OCI-LY1 (cell line): ENCODE results near the gene PREB.

ENCODE experiments used
- H2AFZ ChIP-seq: fragments of 200-600 bp; sonication (generic), shearing (Covaris generic); 2 replicates; pipeline ENCODE4 v1.6.0; 2014; ENCODE audit warnings: antibody characterized with exemption, mild to moderate bottlenecking, low read length
- H3F3A ChIP-seq: fragments of 200-600 bp; sonication (generic), shearing (Covaris generic); 2 replicates; pipeline ENCODE4 v1.6.0; 2014; ENCODE audit warnings: mild to moderate bottlenecking, antibody characterized with exemption, low read length, moderate library complexity; ENCODE audit not compliant: insufficient read depth
- H3K27ac ChIP-seq: fragments of 200-600 bp; sonication (generic); 2 replicates; pipeline ENCODE4 v1.5.1; 2014; ENCODE audit warnings: low read length, mixed run types, mild to moderate bottlenecking, low read depth; ENCODE audit not compliant: poor library complexity, severe bottlenecking
- H3K27me3 ChIP-seq: fragments of 200-600 bp; sonication (generic); 2 replicates; pipeline ENCODE4 v1.6.0; 2014; ENCODE audit warnings: antibody characterized with exemption, mild to moderate bottlenecking, low read length, moderate library complexity; ENCODE audit not compliant: insufficient read depth
- H3K36me3 ChIP-seq: fragments of 200-600 bp; sonication (generic); 2 replicates; pipeline ENCODE4 v1.6.1; 2014; ENCODE audit warnings: mild to moderate bottlenecking, antibody characterized with exemption, low read length, moderate library complexity, mixed read lengths; ENCODE audit not compliant: insufficient read depth
- H3K4me1 ChIP-seq: fragments of 200-600 bp; sonication (generic); 2 replicates; pipeline ENCODE4 v1.5.1; 2014; ENCODE audit warnings: mild to moderate bottlenecking, low read length, moderate library complexity; ENCODE audit not compliant: insufficient read depth, severe bottlenecking
- H3K4me2 ChIP-seq: fragments of 200-600 bp; sonication (generic), shearing (Covaris generic); 2 replicates; pipeline ENCODE4 v1.6.1; 2014; ENCODE audit warnings: low read length
- H3K4me3 ChIP-seq: fragments of 200-600 bp; sonication (generic); 2 replicates; pipeline ENCODE4 v1.5.1; 2014; ENCODE audit warnings: low read length, low read depth, mild to moderate bottlenecking, mixed read lengths; ENCODE audit not compliant: poor library complexity, severe bottlenecking
- H3K79me2 ChIP-seq: fragments of 200-600 bp; shearing (Covaris generic); 2 replicates; pipeline ENCODE4 v1.6.1; 2016; ENCODE audit warnings: mixed run types, low read length, mixed read lengths; ENCODE audit not compliant: insufficient read depth
- H3K9ac ChIP-seq: fragments of 200-600 bp; sonication (generic), shearing (Covaris generic); 2 replicates; pipeline ENCODE4 v1.6.1; 2014; ENCODE audit warnings: mild to moderate bottlenecking, low read length, mixed read lengths
- H3K9me2 ChIP-seq: fragments of 200-600 bp; sonication (generic), shearing (Covaris generic); 2 replicates; pipeline ENCODE4 v1.6.1; 2014; ENCODE audit warnings: low read depth, mild to moderate bottlenecking, low read length, mixed read lengths
- H3K9me3 ChIP-seq: fragments of 200-600 bp; shearing (Covaris generic); 2 replicates; pipeline ENCODE4 v1.6.1; 2014; ENCODE audit warnings: low read length, mixed read lengths
- H4K20me1 ChIP-seq: fragments of 200-600 bp; sonication (generic), shearing (Covaris generic); 2 replicates; pipeline ENCODE4 v1.6.0; 2016; ENCODE audit warnings: mild to moderate bottlenecking, low read length; ENCODE audit not compliant: insufficient read depth
- EZH2 ChIP-seq: fragments of 200-600 bp; sonication (generic), shearing (Covaris generic); IDR thresholded peaks from 2 replicates; pipeline ENCODE4 v1.8.0; 2017; ENCODE audit warnings: borderline replicate concordance, mixed run types, mild to moderate bottlenecking, antibody characterized with exemption, low read length, moderate library complexity, mixed read lengths
- TF ChIP-seq, protein P1 (sequence below): fragments of 200-600 bp; sonication (generic), shearing (Covaris generic); IDR thresholded peaks from 2 replicates; pipeline ENCODE4 v1.5.1; 2017; ENCODE audit warnings: mild to moderate bottlenecking, antibody characterized with exemption, low read length, moderate library complexity, mixed read lengths

PREB gene

DNA sequence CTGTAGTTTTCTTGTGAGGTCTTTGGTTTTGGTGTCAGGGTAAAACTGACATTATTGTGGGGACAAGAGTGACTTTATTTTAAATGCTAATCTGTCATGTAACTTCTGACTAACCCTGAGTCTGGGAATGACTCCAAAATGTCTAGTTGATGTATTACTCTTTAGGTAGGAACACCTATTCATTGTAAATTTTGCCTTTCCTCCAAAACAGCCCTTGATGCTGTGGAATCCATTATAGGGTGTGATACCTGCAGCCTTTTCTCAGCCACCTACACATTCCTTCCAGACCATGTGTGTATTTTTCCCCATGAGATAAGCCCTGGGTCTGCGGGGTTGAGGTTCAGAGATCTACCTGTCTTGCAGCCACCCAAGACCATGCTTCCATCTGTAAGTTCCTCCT lies 8.8 kb upstream of the PREB start:
- no peaks in the 10 kb centered on the region for H4K20me1 ChIP-seq
- peaks cover 18% of the 10 kb centered on the region for H3K27me3 ChIP-seq
- H3K4me3 ChIP-seq = no peak overlapping the region
- no peaks in the 10 kb centered on the region for H3K9me2 ChIP-seq
- H3K4me1 ChIP-seq = no peaks in the 10 kb centered on the region
- TF ChIP-seq EZH2 = no peak
- TF ChIP-seq, protein P1, sequence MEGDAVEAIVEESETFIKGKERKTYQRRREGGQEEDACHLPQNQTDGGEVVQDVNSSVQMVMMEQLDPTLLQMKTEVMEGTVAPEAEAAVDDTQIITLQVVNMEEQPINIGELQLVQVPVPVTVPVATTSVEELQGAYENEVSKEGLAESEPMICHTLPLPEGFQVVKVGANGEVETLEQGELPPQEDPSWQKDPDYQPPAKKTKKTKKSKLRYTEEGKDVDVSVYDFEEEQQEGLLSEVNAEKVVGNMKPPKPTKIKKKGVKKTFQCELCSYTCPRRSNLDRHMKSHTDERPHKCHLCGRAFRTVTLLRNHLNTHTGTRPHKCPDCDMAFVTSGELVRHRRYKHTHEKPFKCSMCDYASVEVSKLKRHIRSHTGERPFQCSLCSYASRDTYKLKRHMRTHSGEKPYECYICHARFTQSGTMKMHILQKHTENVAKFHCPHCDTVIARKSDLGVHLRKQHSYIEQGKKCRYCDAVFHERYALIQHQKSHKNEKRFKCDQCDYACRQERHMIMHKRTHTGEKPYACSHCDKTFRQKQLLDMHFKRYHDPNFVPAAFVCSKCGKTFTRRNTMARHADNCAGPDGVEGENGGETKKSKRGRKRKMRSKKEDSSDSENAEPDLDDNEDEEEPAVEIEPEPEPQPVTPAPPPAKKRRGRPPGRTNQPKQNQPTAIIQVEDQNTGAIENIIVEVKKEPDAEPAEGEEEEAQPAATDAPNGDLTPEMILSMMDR = no peak
- no peak overlapping the region for H3K9ac ChIP-seq
- no peak overlapping the region for H2AFZ ChIP-seq
- no peaks in the 10 kb centered on the region for H3F3A ChIP-seq
- no peaks in the 10 kb centered on the region; the same call in 1 of the 2 replicates for H3K36me3 ChIP-seq
- H3K27ac ChIP-seq = no peak overlapping the region
- no peaks in the 10 kb centered on the region for H3K79me2 ChIP-seq
- no peak overlapping the region for H3K4me2 ChIP-seq
- H3K9me3 ChIP-seq = no peaks in the 10 kb centered on the region

DNA sequence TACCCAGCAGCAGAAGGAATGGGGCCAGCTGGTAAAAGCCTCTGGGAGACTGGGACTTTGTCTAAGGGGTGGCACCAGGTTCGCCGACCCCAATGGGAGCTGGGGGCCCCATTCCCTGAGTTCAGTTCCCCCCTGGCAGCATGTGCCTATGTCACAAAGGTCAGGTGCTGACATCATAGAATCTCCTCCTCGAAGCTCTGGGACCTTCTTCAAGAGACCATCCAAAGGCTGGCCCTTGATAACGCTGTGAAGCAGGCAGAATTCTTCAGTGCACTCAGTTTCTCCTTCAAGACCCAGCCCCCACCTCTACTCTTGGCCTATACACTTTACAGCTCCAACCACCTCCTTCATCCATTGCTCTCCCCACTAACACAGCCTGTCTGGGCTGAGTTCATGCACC lies 4.9 kb upstream of the PREB start, which contains the start of gene PRR30:
PRR30 (minus strand) TSS at position 101 of the 400 bp plus-strand sequence. CDS start 1,081 bp downstream, outside the sequence.
- no peaks in the 10 kb centered on the region for H3K9me2 ChIP-seq
- H3K4me2 ChIP-seq = no peak within 1 kb of the TSS
- H3F3A ChIP-seq = no peaks in the 10 kb centered on the region
- peaks cover 8% of the 10 kb centered on the region for H3K4me1 ChIP-seq
- H3K36me3 ChIP-seq = no peaks in the 10 kb centered on the region; the same call in 1 of the 2 replicates
- no peaks in the 10 kb centered on the region for H3K79me2 ChIP-seq
- H2AFZ ChIP-seq = no peak within 1 kb of the TSS
- TF ChIP-seq EZH2 = no peak
- TF ChIP-seq, protein P1 = no peak
- H3K9ac ChIP-seq = no peak within 1 kb of the TSS
- no peaks in the 10 kb centered on the region for H3K9me3 ChIP-seq
- peaks cover 18% of the 10 kb centered on the region for H3K27me3 ChIP-seq
- H3K27ac ChIP-seq = no peak within 1 kb of the TSS
- H3K4me3 ChIP-seq = no peak within 1 kb of the TSS
- no peaks in the 10 kb centered on the region for H4K20me1 ChIP-seq

DNA sequence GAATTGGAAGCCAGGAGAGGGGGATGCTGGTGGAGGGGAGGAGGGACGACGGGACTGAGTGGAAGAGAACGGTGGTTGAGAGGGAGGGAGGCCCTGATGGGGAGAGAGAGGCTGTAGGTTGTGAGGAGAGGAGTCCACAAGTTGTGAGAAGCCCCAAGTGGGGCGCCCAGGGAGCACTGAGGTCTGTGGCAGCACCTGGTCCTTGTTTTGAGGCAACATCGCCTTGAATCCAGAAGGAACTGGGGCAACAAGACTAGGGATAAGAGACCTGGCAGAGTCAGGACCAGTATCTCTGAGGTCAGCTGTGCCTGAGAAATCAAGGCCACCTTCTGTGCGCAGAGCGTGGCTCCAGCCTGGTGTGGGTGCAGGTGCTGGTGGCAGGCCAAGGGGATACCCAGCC lies 3.7 kb upstream of the PREB start:
- H3K36me3 ChIP-seq = no peaks in the 10 kb centered on the region; the same call in 1 of the 2 replicates
- H3K79me2 ChIP-seq = no peaks in the 10 kb centered on the region
- H3K4me2 ChIP-seq = no peak overlapping the region
- H4K20me1 ChIP-seq = no peaks in the 10 kb centered on the region
- peaks cover 13% of the 10 kb centered on the region; the same call in 1 of the 2 replicates for H3K27me3 ChIP-seq
- H3F3A ChIP-seq = no peaks in the 10 kb centered on the region
- H3K9me2 ChIP-seq = no peaks in the 10 kb centered on the region
- H3K4me3 ChIP-seq = no peak overlapping the region
- H3K9ac ChIP-seq = no peak overlapping the region
- H3K27ac ChIP-seq = no peak overlapping the region
- no peaks in the 10 kb centered on the region for H3K9me3 ChIP-seq
- H3K4me1 ChIP-seq = peaks cover 14% of the 10 kb centered on the region
- H2AFZ ChIP-seq = no peak overlapping the region
- TF ChIP-seq, protein P1 = no peak
- no peak for TF ChIP-seq EZH2
